SIG-M5 treated with dmso at 0.1 percent for 504 hours (cell line): ENCODE measurements around the gene KCTD21.

ENCODE experiments used
- DNase-seq: peaks from one replicate; lab custom pipeline; 2025; ENCODE audit not compliant: unreplicated experiment; lab: John Stamatoyannopoulos, UW

The KCTD21 gene

DNA sequence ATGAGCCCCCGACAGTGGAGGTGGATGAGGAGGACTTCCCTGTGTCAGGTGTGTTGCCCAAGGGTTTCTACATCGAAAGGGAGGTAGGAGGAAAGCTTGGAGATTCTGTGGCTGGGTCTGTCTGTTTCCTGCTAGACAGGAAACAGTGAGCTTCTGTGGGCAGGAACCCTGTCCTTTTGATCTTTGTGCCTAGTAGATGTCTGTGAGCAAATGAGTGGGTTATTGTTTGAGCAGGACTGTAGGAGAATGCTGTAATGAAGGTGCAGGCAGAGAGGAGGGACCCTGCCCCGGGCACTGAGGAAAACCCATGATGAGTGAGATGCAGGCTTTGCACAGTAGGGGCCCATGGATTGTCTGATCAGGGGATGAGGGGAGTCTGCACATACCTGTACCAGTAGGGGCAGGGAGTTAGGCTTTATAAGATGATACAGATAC lies 14.3 kb upstream of the KCTD21 start:
- DNase-seq = no peak

DNA sequence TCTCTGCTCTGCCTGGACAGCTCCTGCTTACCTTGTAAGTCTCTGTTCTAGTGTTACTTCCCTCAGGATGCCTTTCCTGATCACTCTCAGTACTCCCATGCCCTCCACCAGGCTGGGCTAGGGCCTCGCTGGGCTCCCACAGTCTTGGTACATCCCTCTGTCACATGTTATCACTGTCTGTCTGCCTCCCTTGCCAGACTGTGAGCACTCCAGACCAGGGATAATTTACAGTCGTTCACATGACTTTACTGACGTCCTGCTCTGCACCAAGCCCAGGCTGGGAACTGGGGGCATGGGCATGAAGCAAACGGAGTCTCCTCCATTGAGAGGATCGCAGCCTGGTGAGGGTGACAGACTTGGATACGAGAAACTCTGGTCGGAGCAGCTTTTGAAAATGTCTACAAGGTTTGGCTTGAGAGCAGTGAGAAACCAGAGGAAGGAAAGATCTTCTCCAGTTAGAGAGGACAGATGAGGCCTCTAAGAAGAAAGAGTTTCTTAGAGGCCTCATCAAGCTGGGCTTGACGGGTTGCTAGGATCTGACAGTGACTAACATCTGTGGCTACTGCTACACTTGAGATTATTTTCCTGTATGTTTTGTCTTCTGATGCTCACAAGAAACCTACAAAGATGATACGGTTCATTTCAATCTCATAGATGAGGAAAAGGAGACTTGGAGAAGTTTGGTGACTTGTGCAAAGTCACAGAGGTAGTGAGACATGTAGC lies 12.8 kb upstream of the KCTD21 start:
- no peak for DNase-seq

GRCh38 chr11:78200553-78200952 lies 12.1 kb upstream of the KCTD21 start:
- no peak for DNase-seq

DNA sequence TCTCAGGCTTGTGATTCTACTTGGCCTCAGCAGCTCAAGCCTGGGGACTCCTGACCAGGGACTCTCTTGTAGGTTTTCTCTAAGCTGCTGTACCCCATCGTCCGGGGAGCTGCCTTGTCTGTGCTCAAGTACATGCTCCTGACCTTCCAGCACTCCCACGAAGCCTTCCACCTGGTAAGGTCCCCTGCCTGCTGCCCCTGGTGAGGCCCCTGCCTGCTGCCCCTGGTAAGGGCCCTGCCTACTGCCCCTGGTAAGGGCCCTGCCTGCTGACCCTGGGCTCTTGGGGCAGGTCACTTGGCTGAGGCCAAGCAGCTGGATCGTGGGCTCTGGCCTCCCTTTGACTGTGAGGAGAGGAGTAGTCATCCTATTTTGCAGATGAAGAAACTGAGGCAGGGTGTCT lies 11.6 kb upstream of the KCTD21 start:
- DNase-seq = no peak

GRCh38 chr11:78199653-78200015 lies 11.2 kb upstream of the KCTD21 start:
- no peak for DNase-seq

GRCh38 chr11:78199015-78199652 lies 10.7 kb upstream of the KCTD21 start:
- no peak for DNase-seq

DNA sequence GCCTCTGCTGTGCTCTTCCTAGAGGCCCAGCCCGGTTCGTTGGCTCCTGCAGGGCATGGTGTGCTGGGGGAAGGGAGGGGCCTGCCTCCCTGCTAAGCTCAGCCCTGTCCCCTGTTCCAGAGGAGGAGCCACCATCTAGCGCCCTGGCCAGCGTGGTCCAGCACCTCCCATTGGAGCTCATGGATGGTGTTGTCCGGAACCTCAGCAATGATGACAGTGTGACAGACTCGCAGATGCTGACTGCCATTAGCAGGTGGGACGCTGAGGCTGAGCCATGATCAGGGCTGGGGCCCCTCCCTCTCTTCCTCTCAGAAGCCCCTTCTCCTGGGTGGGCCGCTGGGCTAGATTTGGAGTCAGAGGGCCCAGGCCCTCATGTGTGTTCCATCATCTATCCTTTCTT lies 9.4 kb upstream of the KCTD21 start:
- no peak for DNase-seq

DNA sequence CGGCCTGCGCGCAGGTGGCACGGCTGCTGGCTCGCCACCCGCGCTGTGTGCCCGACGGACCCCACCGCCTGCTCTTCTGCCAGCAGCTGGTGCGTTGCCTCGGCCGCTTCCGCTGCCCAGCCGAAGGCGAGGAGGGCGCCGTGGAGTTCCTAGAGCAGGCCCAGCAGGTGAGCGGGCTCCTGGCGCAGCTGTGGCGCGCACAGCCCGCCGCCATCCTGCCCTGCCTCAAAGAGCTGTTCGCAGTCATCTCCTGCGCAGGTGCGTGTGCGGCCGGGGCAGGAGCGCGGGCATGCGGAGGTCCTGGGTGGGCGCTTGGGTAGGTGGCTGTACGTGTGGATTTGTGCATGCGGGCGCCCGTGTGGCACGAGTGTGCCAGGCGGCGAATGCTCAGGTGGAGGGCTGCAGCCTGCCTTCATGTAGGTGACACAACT lies 8.2 kb upstream of the KCTD21 start:
- DNase-seq = no peak

DNA sequence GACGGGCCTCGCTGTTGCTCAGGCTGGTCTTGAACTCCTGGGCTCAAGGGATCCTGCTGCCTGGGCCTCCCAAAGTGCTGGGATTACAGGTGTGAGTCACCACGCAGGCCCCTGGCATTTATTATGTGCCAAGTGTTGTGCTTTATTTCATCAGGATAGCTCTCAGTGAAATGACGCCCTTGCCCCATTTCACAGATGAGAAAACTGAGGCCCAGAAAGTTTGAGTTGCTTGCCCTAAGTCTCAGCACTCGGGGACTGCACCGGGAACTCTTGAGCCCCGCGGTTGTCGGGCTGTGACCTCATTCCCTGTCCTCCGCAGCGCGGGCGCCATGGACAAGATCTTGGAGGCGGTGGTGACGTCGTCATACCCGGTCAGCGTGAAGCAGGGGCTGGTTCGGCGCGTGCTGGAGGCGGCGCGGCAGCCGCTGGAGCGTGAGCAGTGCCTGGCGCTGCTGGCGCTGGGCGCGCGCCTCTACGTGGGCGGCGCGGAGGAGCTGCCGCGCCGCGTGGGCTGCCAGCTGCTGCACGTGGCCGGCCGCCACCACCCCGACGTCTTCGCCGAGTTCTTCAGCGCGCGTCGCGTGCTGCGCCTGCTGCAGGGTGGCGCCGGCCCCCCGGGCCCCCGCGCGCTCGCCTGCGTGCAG lies 7.6 kb upstream of the KCTD21 start:
- no peak for DNase-seq

- no peak for DNase-seq
Measured at GRCh38 chr11:78194490-78194889, 6.1 kb upstream of the KCTD21 start.

GRCh38 chr11:78193806-78194205 lies 5.4 kb upstream of the KCTD21 start:
- DNase-seq = no peak

DNA sequence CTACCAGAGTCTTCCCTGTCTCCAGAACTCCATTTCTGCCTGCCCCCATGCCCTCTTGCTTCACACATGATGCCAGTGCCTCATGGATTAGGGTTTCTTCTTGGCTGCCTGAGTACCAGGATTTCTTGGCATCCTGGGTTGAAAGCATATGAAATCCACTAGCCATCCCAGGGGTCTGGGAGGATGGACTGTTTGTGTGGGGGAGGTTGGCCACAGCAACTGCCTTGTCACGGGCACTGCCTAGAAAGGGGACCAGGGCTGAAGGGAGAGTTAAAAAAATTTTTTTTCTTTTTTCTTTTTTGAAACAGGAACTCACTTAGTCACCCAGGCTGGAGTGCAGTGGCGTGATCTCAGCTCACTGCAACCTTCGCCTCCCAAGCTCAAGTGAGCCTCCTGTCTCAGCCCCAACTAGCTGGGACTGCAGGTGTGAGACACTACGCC lies 4.5 kb upstream of the KCTD21 start:
- DNase-seq = no peak

- DNase-seq = no peak
Measured at GRCh38 chr11:78192223-78192719, 3.8 kb upstream of the KCTD21 start.

- no peak for DNase-seq
Measured at GRCh38 chr11:78190871-78191538, 2.6 kb upstream of the KCTD21 start.

DNA sequence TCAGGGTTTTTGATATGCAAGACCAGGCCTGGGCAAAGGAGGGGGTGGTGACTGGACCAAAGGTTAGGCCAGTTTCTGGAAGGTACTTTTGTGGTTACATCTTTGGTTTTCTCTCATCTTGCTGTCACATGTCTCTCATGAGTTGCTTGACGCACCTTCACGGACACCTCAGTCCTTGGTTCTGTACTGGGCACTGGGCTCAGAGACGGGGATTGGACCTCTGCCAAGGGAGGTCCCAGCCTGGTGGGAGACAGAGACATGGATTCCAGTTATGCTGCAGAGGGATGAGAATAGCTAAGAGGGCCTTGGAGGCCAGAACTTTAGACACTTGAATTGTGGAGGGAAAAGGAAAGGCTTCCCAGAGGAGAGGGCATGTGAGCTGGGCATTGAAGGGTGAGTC lies 1.9 kb upstream of the KCTD21 start:
- no peak for DNase-seq

- no peak for DNase-seq
Measured at GRCh38 chr11:78189851-78190250, 1.4 kb upstream of the KCTD21 start.

GRCh38 chr11:78189174-78189724 lies 823 bp upstream of the KCTD21 start:
- no peak for DNase-seq

GRCh38 chr11:78187366-78188285 lies 800 bp downstream of the KCTD21 start:
- no peak for DNase-seq

DNA sequence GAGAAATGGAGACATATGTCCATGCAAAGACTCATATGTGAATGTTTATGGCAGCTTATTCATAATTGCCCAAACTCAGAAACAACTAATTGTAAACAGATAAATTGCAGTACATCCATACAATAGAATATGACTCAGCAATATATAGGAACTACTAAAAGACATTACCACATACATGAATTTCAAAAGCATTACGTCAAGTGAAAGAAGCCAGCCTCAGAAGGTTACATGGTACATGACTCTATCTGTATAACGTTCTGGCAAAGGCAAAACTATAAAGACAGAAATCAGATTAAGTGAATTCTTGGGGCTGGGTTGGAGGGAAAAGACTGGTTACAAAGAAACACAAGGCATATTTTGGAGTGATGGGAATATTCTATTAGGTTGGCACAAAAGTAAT lies 7.2 kb downstream of the KCTD21 start:
- peak; percentile 54 for DNase-seq

DNA sequence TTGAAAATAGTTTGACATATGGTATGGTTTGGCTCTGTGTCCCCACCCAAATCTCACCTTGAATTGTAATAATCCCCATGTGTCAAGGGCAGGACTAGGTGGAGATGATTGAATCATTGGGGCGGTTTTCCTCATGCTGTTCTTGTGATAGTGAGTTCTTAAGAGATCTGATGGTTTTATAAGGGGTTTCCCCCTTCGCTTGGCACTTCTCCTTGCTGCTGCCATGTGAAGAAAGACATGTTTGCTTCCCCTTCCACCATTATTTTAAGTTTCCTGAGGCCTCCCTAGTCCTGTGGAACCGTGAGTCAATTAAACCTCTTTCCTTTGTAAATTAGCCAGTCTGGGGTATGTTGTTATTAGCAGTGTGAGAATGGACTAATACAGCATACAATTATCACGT lies 7.7 kb downstream of the KCTD21 start:
- DNase-seq = no peak
